ENCODE data around the gene MOSMO. TPM values are rescaled to one million over a fixed set of nuclear protein-coding genes. Genes with fewer than 3 reads are reported as not detected.

The MOSMO gene
- total and polyA plus RNA-seq, 9 of the 15 experiments (the other 6 are each of a cell fraction or from before 2014, with no cell fraction given), result 1.9 to 13.3 (median 7.7) TPM

DNA sequence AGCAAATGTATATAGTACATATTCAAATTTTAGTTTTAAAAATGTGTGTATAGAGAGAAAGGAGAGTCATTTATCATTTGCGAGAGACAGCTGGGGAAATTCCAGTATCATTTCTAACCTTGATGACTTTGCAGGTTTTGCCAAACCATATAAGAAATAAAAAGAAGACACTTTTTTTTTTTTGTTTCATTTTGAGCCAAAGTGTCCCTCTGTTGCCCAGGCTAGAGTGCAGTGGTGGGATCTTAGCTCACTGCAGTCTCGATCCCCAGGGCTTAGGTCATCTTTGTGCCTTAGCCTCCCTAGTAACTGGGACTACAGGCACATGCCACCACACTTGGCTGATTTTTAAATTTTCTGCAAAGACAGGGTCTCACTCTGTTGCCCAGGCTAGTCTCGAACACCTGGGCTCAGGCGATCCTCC lies 46.0 kb downstream of the MOSMO start (continued):
- no peak for TF ChIP-seq SAFB (IDR thresholded peaks at IDR 0.05; ENCODE audit: borderline replicate concordance, low read depth, low read length)
- no peak for TF ChIP-seq ZNF668 (CRISPR knock-in tag; IDR thresholded peaks at IDR 0.05)
- TF ChIP-seq, protein P1, sequence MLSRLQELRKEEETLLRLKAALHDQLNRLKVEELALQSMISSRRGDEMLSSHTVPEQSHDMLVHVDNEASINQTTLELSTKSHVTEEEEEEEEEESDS (CRISPR knock-in tag; IDR thresholded peaks at IDR 0.05), result no peak
- TF ChIP-seq, protein P2, sequence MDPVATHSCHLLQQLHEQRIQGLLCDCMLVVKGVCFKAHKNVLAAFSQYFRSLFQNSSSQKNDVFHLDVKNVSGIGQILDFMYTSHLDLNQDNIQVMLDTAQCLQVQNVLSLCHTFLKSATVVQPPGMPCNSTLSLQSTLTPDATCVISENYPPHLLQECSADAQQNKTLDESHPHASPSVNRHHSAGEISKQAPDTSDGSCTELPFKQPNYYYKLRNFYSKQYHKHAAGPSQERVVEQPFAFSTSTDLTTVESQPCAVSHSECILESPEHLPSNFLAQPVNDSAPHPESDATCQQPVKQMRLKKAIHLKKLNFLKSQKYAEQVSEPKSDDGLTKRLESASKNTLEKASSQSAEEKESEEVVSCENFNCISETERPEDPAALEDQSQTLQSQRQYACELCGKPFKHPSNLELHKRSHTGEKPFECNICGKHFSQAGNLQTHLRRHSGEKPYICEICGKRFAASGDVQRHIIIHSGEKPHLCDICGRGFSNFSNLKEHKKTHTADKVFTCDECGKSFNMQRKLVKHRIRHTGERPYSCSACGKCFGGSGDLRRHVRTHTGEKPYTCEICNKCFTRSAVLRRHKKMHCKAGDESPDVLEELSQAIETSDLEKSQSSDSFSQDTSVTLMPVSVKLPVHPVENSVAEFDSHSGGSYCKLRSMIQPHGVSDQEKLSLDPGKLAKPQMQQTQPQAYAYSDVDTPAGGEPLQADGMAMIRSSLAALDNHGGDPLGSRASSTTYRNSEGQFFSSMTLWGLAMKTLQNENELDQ (CRISPR knock-in tag; IDR thresholded peaks at IDR 0.05; ENCODE audit: borderline replicate concordance), result no peak
- no peak for TF ChIP-seq SAP30 (IDR thresholded peaks at IDR 0.05; ENCODE audit: borderline replicate concordance, insufficient read depth, low read depth, low read length, poor library complexity, severe bottlenecking)
- TF ChIP-seq ZNF146 (CRISPR knock-in tag; IDR thresholded peaks at IDR 0.05; ENCODE audit: unreplicated experiment), result no peak
- no peak for TF ChIP-seq CSDE1 (IDR thresholded peaks at IDR 0.05)
- TF ChIP-seq MCM3 (IDR thresholded peaks at IDR 0.05), result no peak
- no peak for TF ChIP-seq CREM (IDR thresholded peaks at IDR 0.05; ENCODE audit: low read depth)
- TF ChIP-seq, protein P3, sequence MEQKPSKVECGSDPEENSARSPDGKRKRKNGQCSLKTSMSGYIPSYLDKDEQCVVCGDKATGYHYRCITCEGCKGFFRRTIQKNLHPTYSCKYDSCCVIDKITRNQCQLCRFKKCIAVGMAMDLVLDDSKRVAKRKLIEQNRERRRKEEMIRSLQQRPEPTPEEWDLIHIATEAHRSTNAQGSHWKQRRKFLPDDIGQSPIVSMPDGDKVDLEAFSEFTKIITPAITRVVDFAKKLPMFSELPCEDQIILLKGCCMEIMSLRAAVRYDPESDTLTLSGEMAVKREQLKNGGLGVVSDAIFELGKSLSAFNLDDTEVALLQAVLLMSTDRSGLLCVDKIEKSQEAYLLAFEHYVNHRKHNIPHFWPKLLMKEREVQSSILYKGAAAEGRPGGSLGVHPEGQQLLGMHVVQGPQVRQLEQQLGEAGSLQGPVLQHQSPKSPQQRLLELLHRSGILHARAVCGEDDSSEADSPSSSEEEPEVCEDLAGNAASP (IDR thresholded peaks at IDR 0.05), result no peak
- TF ChIP-seq STAT5A (IDR thresholded peaks at IDR 0.05; ENCODE audit: borderline replicate concordance, low read length), result no peak
- TF ChIP-seq FOXP1 (CRISPR knock-in tag; IDR thresholded peaks at IDR 0.05), result no peak
- TF ChIP-seq, protein P4, sequence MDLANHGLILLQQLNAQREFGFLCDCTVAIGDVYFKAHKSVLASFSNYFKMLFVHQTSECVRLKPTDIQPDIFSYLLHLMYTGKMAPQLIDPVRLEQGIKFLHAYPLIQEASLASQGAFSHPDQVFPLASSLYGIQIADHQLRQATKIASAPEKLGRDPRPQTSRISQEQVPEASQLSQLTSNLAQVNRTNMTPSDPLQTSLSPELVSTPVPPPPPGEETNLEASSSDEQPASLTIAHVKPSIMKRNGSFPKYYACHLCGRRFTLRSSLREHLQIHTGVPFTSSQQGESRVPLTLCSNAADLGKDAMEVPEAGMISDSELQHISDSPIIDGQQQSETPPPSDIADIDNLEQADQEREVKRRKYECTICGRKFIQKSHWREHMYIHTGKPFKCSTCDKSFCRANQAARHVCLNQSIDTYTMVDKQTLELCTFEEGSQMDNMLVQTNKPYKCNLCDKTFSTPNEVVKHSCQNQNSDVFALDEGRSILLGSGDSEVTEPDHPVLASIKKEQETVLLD (IDR thresholded peaks at IDR 0.05), result no peak
- no peak for TF ChIP-seq SETDB1 (IDR thresholded peaks at IDR 0.05; ENCODE audit: low read length)
- no peak for TF ChIP-seq ZNF197 (CRISPR knock-in tag; IDR thresholded peaks at IDR 0.05; ENCODE audit: low read depth)
- TF ChIP-seq, protein P5, sequence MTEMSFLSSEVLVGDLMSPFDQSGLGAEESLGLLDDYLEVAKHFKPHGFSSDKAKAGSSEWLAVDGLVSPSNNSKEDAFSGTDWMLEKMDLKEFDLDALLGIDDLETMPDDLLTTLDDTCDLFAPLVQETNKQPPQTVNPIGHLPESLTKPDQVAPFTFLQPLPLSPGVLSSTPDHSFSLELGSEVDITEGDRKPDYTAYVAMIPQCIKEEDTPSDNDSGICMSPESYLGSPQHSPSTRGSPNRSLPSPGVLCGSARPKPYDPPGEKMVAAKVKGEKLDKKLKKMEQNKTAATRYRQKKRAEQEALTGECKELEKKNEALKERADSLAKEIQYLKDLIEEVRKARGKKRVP (CRISPR knock-in tag; IDR thresholded peaks at IDR 0.05), result no peak
- no peak for TF ChIP-seq GABPB2 (CRISPR knock-in tag; conservative IDR thresholded peaks at IDR 0.05)
- TF ChIP-seq SNIP1 (IDR thresholded peaks at IDR 0.05; ENCODE audit: low read depth), result no peak
- TF ChIP-seq ZNF121 (CRISPR knock-in tag; conservative IDR thresholded peaks at IDR 0.05), result peak; percentile 46; the same call in 1 of the 2 replicates
- TF ChIP-seq, protein P6, sequence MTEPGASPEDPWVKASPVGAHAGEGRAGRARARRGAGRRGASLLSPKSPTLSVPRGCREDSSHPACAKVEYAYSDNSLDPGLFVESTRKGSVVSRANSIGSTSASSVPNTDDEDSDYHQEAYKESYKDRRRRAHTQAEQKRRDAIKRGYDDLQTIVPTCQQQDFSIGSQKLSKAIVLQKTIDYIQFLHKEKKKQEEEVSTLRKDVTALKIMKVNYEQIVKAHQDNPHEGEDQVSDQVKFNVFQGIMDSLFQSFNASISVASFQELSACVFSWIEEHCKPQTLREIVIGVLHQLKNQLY (CRISPR knock-in tag; conservative IDR thresholded peaks at IDR 0.05), result no peak
